Activated T-cell treated with anti-CD3 and anti-CD28 coated beads, Interleukin-2, amount 50 U/mL, for 4 hours (primary cell): ENCODE data around the gene PCBP3. TPM values are rescaled to one million over a fixed set of nuclear protein-coding genes. Genes with fewer than 3 reads are reported as not detected.
A peak's percentile ranks its signal among the peaks of the same experiment; 100 is the strongest.
"Not testable (repeated sequence)": the region's sequence is repeated elsewhere in the genome, so short reads cannot be mapped to it uniquely, and the experiment has no call there.

Source experiments
- ATAC-seq, 2 donors: fragments of 200-7000 bp; cut with Tn5 transposase; one replicate each; pipeline ENCODE4 v1.10.0; 2021
- DNase-seq: peaks from one replicate; pipeline ENCODE4 v3.0.0-alpha.2; 2020
- H3K27me3 Mint-ChIP-seq: one replicate; pipeline ENCODE4 v1.8.0; 2021; ENCODE audit warnings: low read depth, mixed read lengths
- H3K36me3 Mint-ChIP-seq: one replicate; pipeline ENCODE4 v1.8.0; 2022; ENCODE audit warnings: mixed read lengths; ENCODE audit not compliant: insufficient read depth
- H3K4me1 Mint-ChIP-seq: one replicate; pipeline ENCODE4 v1.8.0; 2021; ENCODE audit warnings: low read depth, mixed read lengths
- H3K4me3 Mint-ChIP-seq: one replicate; pipeline ENCODE4 v1.8.0; 2021; ENCODE audit warnings: mild to moderate bottlenecking, moderate library complexity, mixed read lengths
- H3K9me3 Mint-ChIP-seq: one replicate; pipeline ENCODE4 v1.8.0; 2021; ENCODE audit warnings: mixed read lengths
- total RNA-seq, 3 donors: library from RNA; stranded (reverse); gene quantifications; one replicate each; pipeline ENCODE4 v1.2.1, GENCODE V29; 2021

PCBP3 gene
- total RNA-seq, 3 donors from 2014 or later, result 2.7 to 5.7 (median 4.8) TPM

DNA sequence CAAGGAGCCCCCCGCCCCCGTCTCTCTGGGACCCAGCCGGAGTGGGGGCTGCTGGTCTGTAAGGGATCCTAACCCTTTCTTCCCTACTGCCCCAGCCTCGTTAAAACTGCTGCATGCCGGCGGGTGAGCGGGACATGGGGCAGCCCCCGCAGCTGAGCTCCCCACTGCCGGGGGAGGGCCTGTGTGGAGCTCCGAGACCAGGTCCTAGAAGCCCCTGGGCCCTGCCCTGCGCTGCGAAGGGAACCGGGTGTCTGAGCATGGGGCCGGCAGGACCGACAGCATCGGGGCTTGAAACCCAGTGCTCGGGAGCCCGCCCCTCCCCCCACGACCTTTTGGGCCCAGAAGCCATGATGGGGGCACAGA, 328.8 kb downstream of the PCBP3 start:
- H3K36me3 Mint-ChIP-seq, result no peaks in the 10 kb centered on the region
- DNase-seq (no peak), ATAC-seq (no peak)
- H3K27me3 Mint-ChIP-seq, result peaks cover 18% of the 10 kb centered on the region
- no peaks in the 10 kb centered on the region for H3K9me3 Mint-ChIP-seq
- H3K4me1 Mint-ChIP-seq, result peaks cover 12% of the 10 kb centered on the region
- no peak overlapping the region for H3K4me3 Mint-ChIP-seq

DNA sequence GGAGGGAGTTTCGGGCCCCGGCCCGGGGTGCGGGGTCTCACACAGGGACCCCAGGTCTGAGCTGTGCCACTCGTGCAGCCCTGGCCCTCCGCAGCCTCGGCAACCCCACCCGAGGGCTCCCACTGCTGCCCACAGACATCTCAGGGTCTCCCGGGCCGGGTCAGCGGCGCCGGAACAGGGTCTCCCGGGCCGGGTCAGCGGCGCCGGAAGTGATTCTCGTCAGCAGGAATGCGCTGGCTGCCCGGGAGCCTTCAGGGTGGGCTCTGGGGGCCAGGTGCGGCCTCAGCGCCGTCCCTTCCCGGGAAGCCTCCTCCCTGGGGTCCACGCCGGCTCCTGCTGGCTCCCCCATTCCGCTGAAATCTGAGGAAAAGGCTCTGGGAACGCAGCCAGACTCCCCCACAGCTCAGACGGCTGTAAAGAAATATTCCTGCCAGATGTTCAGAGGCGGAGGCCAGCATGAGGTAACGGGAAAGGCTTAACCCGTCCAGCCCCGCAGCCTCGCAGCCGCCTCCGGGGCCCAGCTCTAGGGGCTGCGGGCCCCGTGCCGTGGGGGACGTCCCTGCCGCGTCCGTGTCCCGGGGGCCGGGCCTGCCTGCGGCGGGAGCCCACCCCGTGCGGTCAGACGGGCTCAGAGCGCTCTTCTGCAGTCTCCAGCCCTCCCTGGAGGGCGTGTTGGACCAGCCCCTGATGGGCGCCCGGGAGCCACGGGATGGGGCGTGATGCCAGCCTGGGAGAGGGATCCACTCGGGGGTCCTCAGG, 329.4 kb downstream of the PCBP3 start:
- ATAC-seq, result peak in 1 of 2 donors; percentile 11
- peaks cover 17% of the 10 kb centered on the region for H3K27me3 Mint-ChIP-seq
- peaks cover 12% of the 10 kb centered on the region for H3K4me1 Mint-ChIP-seq
- no peak for DNase-seq
- no peaks in the 10 kb centered on the region for H3K9me3 Mint-ChIP-seq
- H3K4me3 Mint-ChIP-seq, result peak overlapping the region; percentile 85
- H3K36me3 Mint-ChIP-seq, result no peaks in the 10 kb centered on the region

DNA sequence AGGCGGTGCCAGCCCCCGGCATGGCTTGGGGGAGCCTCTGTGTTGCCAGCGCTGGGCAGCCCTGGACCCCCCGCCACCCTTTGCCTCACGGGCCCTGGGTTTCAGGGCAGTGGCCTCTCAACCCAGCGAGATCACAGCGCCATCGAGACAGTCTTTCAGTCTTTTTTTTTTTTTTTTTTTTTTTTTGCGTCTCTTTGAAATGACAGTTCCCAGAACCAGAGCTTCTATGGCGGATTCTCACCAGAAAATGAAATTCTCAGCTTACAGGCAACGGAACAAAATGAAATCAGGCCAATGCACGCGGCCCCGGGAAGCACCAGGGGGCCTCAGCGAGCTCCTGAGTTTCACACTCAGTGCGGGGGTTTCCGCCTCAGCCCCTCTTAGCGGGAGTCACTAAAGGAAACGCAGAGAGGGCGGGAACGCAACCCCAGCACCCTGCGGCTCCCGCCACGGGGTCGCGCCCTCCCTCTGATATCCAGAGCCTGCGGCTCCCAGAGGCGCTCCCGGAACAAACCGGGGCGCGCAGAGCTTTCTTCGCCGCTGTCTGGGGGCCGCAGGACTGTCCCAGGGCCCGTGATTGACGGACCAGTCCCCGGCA, 330.0 kb downstream of the PCBP3 start:
- H3K4me1 Mint-ChIP-seq, result peaks cover 12% of the 10 kb centered on the region
- H3K36me3 Mint-ChIP-seq, result no peaks in the 10 kb centered on the region
- H3K4me3 Mint-ChIP-seq, result peak overlapping the region; percentile 85
- no peaks in the 10 kb centered on the region for H3K9me3 Mint-ChIP-seq
- peaks cover 17% of the 10 kb centered on the region for H3K27me3 Mint-ChIP-seq
- DNase-seq (peak; percentile 78), ATAC-seq (peak; percentile 83 to 88)

DNA sequence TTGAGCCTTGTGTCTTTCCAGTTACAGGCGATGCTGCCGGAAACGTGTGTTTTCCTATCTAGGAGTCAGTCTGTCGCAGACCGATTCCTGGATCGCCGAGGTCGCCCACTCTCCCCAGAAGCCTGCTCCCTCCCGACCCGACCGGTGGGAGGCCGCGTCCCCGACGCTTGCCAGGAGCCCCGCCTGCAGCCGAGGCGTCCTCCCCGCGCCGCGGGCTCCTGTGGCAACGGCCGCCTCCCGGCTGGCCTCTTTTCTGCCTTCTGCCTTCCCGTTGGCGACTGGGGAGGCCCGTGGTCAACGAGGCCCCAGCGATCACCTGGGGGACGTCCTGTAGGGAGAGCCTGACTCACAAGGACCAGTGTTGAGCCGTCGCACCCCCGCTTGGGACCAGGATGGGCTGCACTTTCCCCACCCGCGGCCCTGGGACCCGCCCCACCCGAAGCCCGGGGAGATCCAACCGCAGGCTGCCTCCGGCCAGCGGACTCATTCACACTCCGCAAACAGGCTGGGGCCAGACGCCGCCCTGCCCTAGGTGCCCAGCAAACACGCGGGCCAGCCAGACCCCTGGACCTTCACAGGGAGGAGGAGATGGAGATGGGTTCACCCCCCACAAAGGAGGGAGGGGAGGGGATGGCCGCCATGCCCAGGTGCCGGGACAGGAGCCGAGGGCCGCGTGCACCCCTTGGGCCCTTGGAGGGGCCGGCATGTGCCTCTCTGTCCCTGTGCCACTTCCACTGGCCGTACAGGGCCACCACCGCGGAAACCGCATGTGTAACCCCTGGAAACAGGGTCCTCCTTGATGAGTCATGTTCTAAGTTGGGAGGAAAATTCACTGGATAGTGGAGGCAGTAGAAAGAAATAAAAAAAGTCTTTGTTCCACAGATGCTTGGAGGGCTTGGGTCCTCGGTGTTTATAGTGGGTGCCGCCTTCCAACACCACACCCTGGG, 330.8 kb downstream of the PCBP3 start:
- Mint-ChIP-seq H3K4me1 (peaks cover 14% of the 10 kb centered on the region), H3K4me3 (peak overlapping the region; percentile 85), H3K36me3 (no peaks in the 10 kb centered on the region), H3K27me3 (peaks cover 16% of the 10 kb centered on the region), H3K9me3 (no peaks in the 10 kb centered on the region)
- ATAC-seq, result peak; percentile 49
- peak; percentile 14 for DNase-seq

DNA sequence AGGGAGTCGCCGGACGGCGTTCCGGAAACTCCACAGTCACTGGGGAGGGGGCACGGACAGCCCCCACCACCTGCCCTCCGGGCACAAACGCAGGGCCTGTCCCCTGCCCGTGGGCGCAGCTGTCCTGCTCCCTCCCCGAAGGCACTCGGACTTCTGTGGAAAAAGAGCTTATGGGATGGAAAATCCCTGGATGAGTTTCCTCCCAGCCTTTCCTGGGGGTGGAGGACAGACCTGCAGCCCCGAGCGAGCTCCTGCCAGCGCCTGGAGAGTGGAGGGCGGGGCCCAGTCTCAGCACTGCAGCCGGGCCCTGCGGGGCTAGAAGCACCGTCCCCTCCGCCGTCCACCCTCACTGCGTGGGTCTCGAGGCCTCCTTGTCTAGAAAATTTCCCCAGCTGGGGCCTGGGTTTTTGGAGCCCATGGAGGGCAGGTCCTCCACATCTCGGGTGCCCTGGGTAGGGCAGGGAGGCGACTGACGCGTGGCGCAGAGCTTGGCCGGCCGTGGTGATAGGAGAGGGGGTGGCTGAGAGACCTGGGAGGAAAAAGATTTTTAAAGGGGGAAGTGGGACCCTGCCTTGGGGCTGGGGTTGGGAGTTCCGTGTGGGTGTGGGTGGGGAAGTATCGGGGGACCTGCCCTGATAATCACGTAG, 331.6 kb downstream of the PCBP3 start:
- Mint-ChIP-seq H3K27me3 (peaks cover 12% of the 10 kb centered on the region), H3K9me3 (no peaks in the 10 kb centered on the region), H3K36me3 (no peaks in the 10 kb centered on the region), H3K4me1 (peaks cover 17% of the 10 kb centered on the region), H3K4me3 (peak overlapping the region; percentile 16)
- DNase-seq, result no peak
- no peak for ATAC-seq

DNA sequence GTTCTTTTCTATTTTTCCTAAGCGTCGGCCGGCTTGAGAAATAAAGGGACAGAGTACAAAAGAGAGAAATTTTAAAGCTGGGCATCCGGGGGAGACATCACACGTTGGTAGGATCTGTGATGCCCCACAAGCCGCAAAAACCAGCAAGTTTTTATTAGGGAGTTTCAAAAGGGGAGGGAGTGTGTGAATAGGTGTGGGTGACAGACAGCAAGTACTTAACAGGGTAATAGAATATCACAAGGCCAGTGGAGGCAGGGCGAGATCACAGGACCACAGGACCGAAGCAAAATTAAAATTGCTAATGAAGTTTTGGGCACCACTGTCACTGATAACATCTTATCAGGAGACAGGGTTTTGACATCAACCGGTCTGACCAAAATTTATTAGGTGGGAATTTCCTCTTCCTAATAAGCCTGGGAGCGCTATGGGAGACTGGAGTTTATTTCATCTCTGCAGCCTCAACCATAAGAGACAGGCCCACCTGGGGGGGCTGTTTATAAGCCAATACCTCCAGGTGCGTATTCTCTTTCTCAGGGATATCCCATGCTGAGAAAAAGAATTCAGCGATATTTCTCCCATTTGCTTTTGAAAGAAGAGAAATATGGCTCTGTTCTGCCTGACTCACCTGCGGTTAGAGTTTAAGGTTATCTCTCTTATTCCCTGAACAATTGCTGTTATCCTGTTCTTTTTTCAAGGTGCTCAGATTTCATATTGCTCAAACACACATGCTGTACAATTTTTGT, 332.3 kb downstream of the PCBP3 start:
- H3K36me3 Mint-ChIP-seq, DNase-seq, H3K9me3 Mint-ChIP-seq, ATAC-seq: not testable (repeated sequence)
- H3K4me1 Mint-ChIP-seq, result peaks cover 17% of the 10 kb centered on the region
- H3K27me3 Mint-ChIP-seq, result peaks cover 12% of the 10 kb centered on the region
- H3K4me3 Mint-ChIP-seq, result peak overlapping the region; percentile 16

DNA sequence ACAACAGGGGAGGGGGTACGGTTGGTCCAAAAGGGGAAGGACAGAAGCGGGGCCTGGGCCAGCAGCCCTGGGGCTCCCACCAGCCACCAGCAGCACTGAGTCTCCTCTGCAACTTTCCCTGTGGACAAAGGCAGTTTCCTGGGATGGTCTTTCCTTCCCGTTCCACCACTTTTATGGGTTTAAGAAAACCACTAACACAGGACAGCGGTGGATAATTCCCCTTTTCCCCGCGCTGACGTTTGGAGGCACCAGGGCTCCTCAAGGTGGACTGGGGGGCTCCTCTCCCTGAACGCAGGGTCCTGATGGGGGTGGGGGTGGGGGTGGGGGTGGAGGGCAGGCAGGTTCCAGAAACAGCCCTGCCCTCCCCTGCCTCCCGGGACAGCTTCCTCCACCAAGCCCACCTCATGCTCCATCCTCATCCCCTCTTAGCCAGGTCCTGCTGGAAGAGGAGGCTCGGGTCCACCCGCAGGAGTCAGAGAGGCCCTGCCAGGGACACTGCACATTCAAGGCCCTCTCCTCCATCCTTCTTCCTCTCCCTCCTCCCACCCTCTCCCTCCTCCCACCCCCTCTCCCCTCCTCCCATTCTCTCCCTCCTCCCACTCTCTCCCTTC, 333.3 kb downstream of the PCBP3 start:
- Mint-ChIP-seq H3K27me3 (peaks cover 10% of the 10 kb centered on the region), H3K36me3 (no peaks in the 10 kb centered on the region), H3K4me1 (peaks cover 17% of the 10 kb centered on the region), H3K4me3 (no peak overlapping the region), H3K9me3 (no peaks in the 10 kb centered on the region)
- no peak for DNase-seq
- ATAC-seq, result no peak

DNA sequence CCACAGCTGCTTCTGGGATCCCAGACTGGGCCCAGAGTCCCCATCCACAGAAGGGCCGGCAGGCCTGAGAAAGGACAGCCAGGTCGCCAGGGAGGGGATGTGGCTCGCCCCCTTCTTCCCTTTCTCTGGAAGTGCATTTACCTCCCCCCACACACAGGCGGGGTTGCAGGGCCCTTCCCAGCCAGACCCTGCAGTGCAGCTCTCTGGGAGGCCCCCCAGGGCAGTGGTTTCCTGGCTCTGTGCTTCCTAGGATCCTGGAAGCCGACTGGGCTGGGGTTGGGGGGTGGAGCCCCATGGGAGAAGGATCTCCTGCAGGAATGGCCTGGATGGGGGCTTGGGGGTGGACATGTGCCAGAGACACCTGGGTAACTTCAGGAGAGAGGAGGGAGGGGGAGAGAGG, 333.9 kb downstream of the PCBP3 start:
- H3K4me1 Mint-ChIP-seq, result peaks cover 17% of the 10 kb centered on the region
- no peaks in the 10 kb centered on the region for H3K9me3 Mint-ChIP-seq
- DNase-seq (no peak), ATAC-seq (no peak)
- no peak overlapping the region for H3K4me3 Mint-ChIP-seq
- H3K27me3 Mint-ChIP-seq, result peaks cover 10% of the 10 kb centered on the region
- no peaks in the 10 kb centered on the region for H3K36me3 Mint-ChIP-seq

DNA sequence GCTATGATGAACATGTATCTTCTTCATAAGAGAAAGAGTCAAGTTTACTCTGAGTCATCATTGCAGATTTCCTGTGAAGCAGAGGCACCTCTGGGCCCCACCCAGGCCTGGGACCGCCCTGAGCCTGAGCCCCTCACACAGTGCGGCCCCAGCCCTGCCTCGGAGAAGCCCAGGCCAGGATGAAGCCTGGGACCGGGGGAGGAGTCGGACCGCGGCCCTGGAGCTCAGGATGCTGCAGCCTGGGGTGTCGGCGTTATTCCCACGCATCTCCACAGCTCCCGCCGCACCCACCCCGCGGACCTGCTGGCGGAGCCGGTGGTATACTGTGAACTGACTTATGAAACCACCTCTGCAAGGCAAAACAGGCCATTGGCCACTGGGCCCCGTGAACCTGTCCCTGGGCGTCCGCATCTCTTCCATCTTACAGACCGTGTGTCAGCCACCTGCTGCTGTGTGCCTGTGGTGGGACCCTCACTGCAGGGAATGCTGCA, 335.7 kb downstream of the PCBP3 start:
- H3K9me3 Mint-ChIP-seq, result no peaks in the 10 kb centered on the region
- peaks cover 8% of the 10 kb centered on the region for H3K27me3 Mint-ChIP-seq
- no peaks in the 10 kb centered on the region for H3K36me3 Mint-ChIP-seq
- ATAC-seq (peak; percentile 66 to 71), DNase-seq (no peak)
- H3K4me3 Mint-ChIP-seq, result no peak overlapping the region
- peaks cover 15% of the 10 kb centered on the region for H3K4me1 Mint-ChIP-seq

DNA sequence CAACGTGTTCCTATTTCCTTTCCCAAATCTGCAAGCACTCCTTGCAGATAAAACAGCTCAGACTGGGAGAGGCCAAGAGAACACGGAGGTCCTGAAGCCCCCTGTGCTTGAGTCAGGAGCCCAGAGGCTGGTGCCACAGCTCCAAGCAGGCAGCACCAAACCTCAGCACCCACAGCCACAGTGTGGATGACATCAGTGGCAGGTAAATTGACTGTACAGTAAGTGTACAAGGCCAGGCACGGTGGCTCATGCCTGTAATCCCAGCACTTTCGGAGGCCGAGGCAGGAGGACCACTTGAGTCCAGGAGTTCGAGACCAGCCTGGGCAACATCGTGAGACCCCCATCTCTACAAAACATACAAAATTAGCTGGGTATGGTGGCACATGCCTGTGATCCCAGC, 336.1 kb downstream of the PCBP3 start:
- H3K9me3 Mint-ChIP-seq, result no peaks in the 10 kb centered on the region
- ATAC-seq, result no peak
- no peak for DNase-seq
- H3K4me3 Mint-ChIP-seq, result no peak overlapping the region
- H3K4me1 Mint-ChIP-seq, result peaks cover 14% of the 10 kb centered on the region
- no peaks in the 10 kb centered on the region for H3K36me3 Mint-ChIP-seq
- peaks cover 8% of the 10 kb centered on the region for H3K27me3 Mint-ChIP-seq

DNA sequence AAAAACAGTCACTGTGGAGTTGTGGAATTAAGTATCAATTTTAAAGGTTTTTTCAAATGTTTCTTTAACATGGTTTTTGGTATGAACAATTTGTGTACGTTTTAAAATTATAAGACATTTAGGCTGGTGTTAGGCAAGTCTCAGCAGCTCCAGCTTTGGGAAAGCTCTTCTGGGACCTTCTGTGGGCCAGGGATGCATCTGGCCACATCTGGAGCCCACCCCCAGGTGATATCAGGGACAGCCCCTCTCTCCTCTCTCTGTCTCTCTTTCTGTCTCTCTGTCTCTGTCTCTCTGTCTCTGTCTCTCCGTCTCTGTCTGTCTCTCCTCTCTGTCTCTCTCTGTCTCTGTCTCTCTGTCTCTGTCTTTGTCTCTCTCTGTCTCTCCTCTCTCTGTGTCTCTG, 336.7 kb downstream of the PCBP3 start:
- Mint-ChIP-seq H3K4me1 (peaks cover 12% of the 10 kb centered on the region), H3K36me3 (no peaks in the 10 kb centered on the region), H3K9me3 (no peaks in the 10 kb centered on the region), H3K27me3 (peaks cover 7% of the 10 kb centered on the region), H3K4me3 (no peak overlapping the region)
- DNase-seq, result no peak
- ATAC-seq, result no peak

DNA sequence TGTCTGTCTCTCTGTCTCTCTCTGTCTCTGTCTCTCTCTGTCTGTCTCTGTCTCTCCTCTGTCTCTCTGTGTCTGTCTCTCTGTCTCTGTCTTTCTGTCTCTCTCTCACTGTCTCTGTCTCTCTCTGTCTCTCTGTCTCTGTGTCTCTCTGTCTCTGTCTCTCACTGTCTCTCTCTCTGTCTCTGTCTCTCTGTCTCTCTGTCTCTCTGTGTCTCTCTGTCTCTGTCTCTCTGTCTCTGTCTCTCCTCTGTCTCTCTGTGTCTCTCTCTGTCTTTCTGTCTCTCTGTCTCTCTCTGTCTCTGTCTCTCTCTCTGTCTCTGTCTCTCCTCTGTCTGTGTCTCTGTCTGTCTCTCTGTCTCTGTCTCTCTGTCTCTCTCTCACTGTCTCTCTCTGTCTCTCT, 337.2 kb downstream of the PCBP3 start:
- DNase-seq, result no peak
- Mint-ChIP-seq H3K27me3 (peaks cover 3% of the 10 kb centered on the region), H3K4me1 (peaks cover 8% of the 10 kb centered on the region), H3K9me3 (no peaks in the 10 kb centered on the region), H3K36me3 (no peaks in the 10 kb centered on the region), H3K4me3 (no peak overlapping the region)
- ATAC-seq, result no peak
